ENCODE measurements around the gene SMIM5.

- TF ChIP-seq CTCF (IDR thresholded peaks at IDR 0.05): no peak
- TF ChIP-seq POLR2A (IDR thresholded peaks at IDR 0.05): no peak
Observed at GRCh38 chr17:75612906-75613626, 20.2 kb upstream of the SMIM5 start.
